T-helper 17 cell (primary cell): Measurements from ENCODE around the gene PRCD. TPM values are rescaled to one million over a fixed set of nuclear protein-coding genes. Genes with fewer than 3 reads are reported as not detected.

Experiments used
- ATAC-seq: fragments of 150-1000 bp; cut with Tn5 transposase; 2 replicates; pipeline ENCODE4 v1.10.0; 2021; ENCODE audit warnings: mild to moderate bottlenecking, moderate library complexity
- DNase-seq, 3 donors: peaks; one replicate each; pipeline versions ENCODE4 v3.0.0 to v3.0.0-alpha.2; 2020 to 2021
- H3K9me3 ChIP-seq: one replicate; pipeline ENCODE4 v1.7.0; 2013; ENCODE audit warnings: low read length, mild to moderate bottlenecking; ENCODE audit not compliant: control insufficient read depth, poor library complexity, severe bottlenecking
- H3K27ac Mint-ChIP-seq: one replicate; pipeline ENCODE4 v1.8.0; 2022; ENCODE audit warnings: mild to moderate bottlenecking, moderate library complexity, mixed read lengths
- H3K27me3 Mint-ChIP-seq: one replicate; pipeline ENCODE4 v1.8.0; 2022; ENCODE audit warnings: mixed read lengths
- H3K36me3 Mint-ChIP-seq: one replicate; pipeline ENCODE4 v1.8.0; 2022; ENCODE audit warnings: low read depth, mixed read lengths
- H3K4me1 Mint-ChIP-seq: one replicate; pipeline ENCODE4 v1.8.0; 2022; ENCODE audit warnings: mild to moderate bottlenecking, mixed read lengths
- H3K4me3 Mint-ChIP-seq: one replicate; pipeline ENCODE4 v1.8.0; 2022; ENCODE audit warnings: mild to moderate bottlenecking, moderate library complexity, mixed read lengths
- total RNA-seq, 4 donors: library from RNA in 2 of 4; stranded (reverse) in 2 of 4; gene quantifications; one replicate each; pipeline ENCODE4 v1.2.3 and lab custom pipeline; 2022 to 2026

The PRCD gene
- total RNA-seq, 2 donors from 2014 or later = 1.1 TPM; not detected in 1

DNA sequence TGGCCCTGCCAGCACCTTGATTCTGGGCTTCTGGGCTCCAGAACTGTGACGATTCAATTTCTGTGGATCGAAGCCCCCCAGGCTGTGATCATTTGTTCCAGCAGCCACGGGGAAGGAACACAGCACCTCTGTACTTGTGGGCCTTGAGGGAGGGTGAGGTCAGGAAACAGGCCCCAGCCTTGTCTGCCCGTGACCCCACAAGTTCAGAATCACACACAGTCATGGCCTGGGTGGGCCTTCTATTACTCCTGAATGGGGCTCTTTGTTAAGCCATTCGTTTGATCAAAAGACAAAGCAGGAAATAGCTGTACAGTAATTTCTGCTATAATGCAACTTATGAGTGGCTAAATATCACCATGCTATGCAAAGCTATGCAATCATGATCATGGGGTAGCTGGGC lies 35.7 kb downstream of the PRCD start:
- no peaks in the 10 kb centered on the region for H3K9me3 ChIP-seq
- no peak overlapping the region for H3K4me3 Mint-ChIP-seq
- H3K27me3 Mint-ChIP-seq = no peaks in the 10 kb centered on the region
- peaks cover 7% of the 10 kb centered on the region for H3K4me1 Mint-ChIP-seq
- H3K36me3 Mint-ChIP-seq = no peaks in the 10 kb centered on the region
- H3K27ac Mint-ChIP-seq = no peak overlapping the region
- DNase-seq = no peak
- ATAC-seq = no peak

DNA sequence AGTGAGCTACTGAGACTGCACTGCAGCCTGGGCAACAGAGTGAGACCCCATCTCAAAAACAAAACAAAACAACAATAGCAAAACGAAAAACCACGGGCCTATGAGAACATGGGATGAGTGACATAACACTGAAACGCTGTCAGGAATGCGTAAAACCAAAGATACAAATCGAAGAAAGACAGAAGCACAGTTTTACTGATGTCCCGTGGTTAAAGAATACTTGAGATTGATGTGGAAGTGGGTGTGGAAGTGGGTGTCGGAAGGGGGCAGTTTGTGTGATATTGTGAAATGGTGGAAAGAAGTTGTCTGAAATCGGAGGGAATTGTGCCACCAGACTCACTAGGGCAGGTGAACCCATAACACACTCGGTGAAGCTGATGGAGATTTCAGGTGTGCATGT lies 36.3 kb downstream of the PRCD start:
- no peak overlapping the region for H3K4me3 Mint-ChIP-seq
- H3K36me3 Mint-ChIP-seq = no peaks in the 10 kb centered on the region
- no peaks in the 10 kb centered on the region for H3K9me3 ChIP-seq
- no peak overlapping the region for H3K27ac Mint-ChIP-seq
- ATAC-seq = no peak
- DNase-seq = no peak
- H3K27me3 Mint-ChIP-seq = no peaks in the 10 kb centered on the region
- peaks cover 7% of the 10 kb centered on the region for H3K4me1 Mint-ChIP-seq

DNA sequence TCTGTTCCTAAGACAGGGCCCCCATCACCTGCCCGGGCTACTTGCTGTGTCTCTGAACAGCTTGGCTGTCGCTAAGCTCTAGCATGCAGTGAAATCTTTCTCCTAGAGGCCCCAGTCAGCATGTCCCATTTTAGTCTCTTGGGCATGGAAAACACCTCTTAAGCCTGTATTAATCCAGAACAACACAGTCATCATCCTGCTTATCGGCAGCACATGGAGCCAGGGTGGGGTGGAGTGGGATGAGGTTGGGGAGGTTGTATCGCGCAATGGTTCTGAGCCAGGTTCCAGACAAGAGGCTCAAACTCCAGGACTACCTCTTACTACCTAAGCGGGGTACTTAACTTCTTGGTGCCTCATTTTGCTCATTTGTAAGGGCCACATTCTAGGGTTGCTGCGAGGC lies 38.0 kb downstream of the PRCD start:
- no peak overlapping the region for H3K27ac Mint-ChIP-seq
- ATAC-seq (no peak), DNase-seq (no peak)
- H3K4me1 Mint-ChIP-seq = peaks cover 7% of the 10 kb centered on the region
- no peaks in the 10 kb centered on the region for H3K9me3 ChIP-seq
- H3K36me3 Mint-ChIP-seq = no peaks in the 10 kb centered on the region
- H3K4me3 Mint-ChIP-seq = no peak overlapping the region
- peaks cover 5% of the 10 kb centered on the region for H3K27me3 Mint-ChIP-seq

DNA sequence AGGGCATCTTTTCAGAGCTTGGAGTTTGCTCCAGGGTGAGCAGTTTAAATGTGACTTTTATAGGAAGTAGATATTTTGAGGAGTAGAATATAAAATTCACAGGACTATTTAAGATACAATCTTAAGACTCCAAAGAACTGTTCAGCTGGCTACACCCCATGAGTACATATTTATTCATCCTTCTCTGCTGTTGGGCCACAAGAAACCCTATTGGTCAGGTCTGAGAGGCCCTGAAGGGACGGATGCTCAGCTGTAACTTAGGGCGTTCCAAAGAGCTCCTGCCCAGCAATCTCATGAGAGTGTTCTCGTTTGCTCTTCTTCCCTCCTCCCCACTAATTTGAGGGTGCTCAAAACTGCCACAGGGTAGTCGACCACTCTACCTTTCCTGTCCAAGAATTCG lies 38.5 kb downstream of the PRCD start:
- no peak overlapping the region for H3K27ac Mint-ChIP-seq
- H3K36me3 Mint-ChIP-seq = no peaks in the 10 kb centered on the region
- H3K4me3 Mint-ChIP-seq = no peak overlapping the region
- ATAC-seq (no peak), DNase-seq (no peak)
- peaks cover 7% of the 10 kb centered on the region for H3K27me3 Mint-ChIP-seq
- H3K4me1 Mint-ChIP-seq = peaks cover 7% of the 10 kb centered on the region
- no peaks in the 10 kb centered on the region for H3K9me3 ChIP-seq

DNA sequence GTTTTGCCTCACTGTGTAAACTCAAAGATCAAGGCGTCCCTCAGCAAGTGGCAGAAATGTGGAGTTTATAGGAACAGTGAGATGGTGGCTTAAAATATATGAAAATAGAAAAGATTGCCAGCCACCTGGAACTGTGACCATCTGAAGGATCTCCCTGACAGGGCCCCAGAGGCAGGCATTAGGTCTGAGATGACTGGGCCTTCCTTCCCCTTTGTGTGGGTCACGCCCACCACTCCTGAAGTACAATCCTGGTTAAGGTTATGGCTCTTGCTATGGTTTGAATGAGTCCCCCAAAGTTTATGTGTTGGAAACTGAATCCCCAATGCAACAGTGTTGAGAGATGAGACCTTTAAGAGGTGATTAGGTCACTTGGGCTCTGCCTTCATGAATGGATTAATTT lies 39.4 kb downstream of the PRCD start:
- Mint-ChIP-seq H3K27ac (peak overlapping the region; percentile 81), H3K27me3 (peaks cover 10% of the 10 kb centered on the region), H3K4me3 (no peak overlapping the region), H3K36me3 (no peaks in the 10 kb centered on the region), H3K4me1 (peaks cover 5% of the 10 kb centered on the region)
- H3K9me3 ChIP-seq = no peaks in the 10 kb centered on the region
- DNase-seq (no peak), ATAC-seq (no peak)

DNA sequence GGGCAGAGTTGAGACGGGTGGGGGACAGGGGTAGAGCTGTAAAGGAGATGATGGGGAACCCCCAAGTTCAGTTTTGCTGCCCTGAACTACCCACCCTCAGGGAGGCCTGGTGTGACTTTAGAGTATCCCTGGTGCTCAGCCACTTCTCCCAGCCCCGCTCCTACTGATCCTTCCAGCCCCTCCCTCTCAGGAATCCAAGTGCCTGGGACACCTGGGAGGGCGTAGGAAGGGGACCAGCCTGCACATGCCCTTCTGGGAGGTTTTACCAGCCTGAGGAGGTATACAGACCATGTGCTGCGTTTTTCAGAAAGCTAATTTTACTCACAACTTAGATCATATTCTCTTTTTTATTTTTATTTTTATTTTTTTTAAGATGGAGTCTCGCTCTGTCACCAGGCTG lies 41.7 kb downstream of the PRCD start:
- Mint-ChIP-seq H3K27ac (no peak overlapping the region), H3K4me3 (no peak overlapping the region), H3K36me3 (no peaks in the 10 kb centered on the region), H3K27me3 (peaks cover 16% of the 10 kb centered on the region), H3K4me1 (no peaks in the 10 kb centered on the region)
- H3K9me3 ChIP-seq = no peaks in the 10 kb centered on the region
- ATAC-seq (no peak), DNase-seq (no peak)

DNA sequence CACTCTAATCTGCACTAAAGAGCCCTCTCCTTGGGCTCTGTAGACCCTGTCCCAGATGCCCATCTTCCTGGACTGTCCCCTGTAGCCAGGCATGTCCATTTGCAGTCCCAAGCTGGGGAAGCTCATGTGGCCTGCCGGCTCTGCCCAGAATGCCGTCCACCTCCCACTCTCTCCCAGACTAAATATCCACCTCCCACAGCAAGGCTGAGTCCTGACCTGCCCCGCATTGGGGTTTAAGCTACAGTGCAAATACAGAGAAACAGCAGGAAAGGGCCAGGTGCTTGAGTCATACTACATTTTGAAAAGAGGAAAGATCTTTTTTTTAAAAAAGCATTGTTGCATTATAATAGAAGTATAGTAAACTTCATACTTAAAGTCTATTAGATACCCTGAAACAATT lies 42.8 kb downstream of the PRCD start:
- Mint-ChIP-seq H3K4me1 (peaks cover 3% of the 10 kb centered on the region), H3K36me3 (no peaks in the 10 kb centered on the region), H3K27ac (no peak overlapping the region), H3K4me3 (no peak overlapping the region), H3K27me3 (peaks cover 26% of the 10 kb centered on the region)
- DNase-seq = no peak
- H3K9me3 ChIP-seq = no peaks in the 10 kb centered on the region
- ATAC-seq = no peak

DNA sequence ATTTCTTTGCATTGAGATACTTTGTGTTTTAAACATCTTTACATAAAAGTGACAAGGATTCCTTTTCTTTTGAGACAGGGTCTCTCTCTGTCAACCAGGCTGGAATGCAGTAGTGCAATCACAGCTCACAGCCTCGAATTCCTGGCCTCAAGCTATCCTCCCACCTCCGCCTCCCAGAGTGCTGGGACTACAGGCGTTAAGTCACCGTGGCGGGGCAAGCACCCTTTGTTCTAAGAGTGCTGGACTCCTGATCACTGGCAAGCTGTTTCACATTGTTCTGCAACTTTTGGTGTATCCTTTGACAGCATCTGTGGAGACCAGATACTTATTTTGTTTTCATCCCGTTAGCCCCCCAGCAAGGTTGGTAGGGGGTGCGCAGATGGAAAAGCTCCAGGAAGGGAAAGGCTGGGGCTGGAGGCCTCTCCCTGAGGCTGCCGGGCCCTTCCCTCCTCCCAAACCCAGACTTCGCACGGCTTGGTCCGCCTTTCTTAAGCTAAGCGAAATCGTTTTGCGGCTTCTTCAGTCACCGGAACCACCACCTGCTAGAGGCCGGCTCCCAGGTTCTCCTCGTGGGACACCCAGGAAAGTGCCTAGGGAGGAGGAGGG lies 44.7 kb downstream of the PRCD start:
- H3K36me3 Mint-ChIP-seq = peaks cover 5% of the 10 kb centered on the region
- DNase-seq = no peak
- H3K4me1 Mint-ChIP-seq = peaks cover 3% of the 10 kb centered on the region
- H3K27ac Mint-ChIP-seq = peak overlapping the region; percentile 16
- ATAC-seq = no peak
- peak overlapping the region; percentile 79 for H3K4me3 Mint-ChIP-seq
- H3K9me3 ChIP-seq = no peaks in the 10 kb centered on the region
- peaks cover 42% of the 10 kb centered on the region for H3K27me3 Mint-ChIP-seq

DNA sequence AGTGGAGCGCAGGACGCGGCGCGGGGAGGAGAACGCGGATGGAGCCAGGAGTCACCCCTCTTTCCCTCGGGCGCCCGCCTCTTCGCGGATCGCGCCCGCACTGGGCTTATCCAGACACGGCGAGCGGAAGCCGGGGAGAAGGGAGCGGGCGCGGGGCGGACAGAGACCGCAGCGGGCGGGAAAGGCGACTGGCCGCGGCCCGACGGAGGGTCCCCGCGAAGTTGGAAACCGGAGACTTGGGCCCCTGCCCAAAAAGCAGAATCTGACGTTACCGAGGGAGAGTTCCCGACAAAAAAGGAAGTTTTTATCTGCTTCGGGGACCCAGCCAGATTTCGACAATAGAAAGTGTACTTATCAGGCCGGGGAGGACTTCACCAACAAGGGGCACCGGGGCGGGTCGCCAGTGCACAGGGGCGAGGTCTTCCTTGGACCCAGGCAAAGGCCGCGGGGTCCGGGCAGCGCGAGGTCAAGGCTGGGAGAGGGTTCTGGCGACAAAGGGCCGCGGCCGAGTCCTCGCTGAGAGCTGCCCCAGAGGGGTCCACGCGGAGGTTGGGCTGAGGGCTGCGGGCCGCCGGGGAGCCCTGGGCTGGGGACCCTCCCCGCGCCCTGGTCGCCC lies 45.3 kb downstream of the PRCD start:
- H3K27me3 Mint-ChIP-seq = peaks cover 47% of the 10 kb centered on the region
- DNase-seq = no peak
- H3K4me1 Mint-ChIP-seq = peaks cover 5% of the 10 kb centered on the region
- H3K27ac Mint-ChIP-seq = peak overlapping the region; percentile 16
- no peaks in the 10 kb centered on the region for H3K9me3 ChIP-seq
- no peak for ATAC-seq
- H3K36me3 Mint-ChIP-seq = peaks cover 5% of the 10 kb centered on the region
- H3K4me3 Mint-ChIP-seq = peak overlapping the region; percentile 79

DNA sequence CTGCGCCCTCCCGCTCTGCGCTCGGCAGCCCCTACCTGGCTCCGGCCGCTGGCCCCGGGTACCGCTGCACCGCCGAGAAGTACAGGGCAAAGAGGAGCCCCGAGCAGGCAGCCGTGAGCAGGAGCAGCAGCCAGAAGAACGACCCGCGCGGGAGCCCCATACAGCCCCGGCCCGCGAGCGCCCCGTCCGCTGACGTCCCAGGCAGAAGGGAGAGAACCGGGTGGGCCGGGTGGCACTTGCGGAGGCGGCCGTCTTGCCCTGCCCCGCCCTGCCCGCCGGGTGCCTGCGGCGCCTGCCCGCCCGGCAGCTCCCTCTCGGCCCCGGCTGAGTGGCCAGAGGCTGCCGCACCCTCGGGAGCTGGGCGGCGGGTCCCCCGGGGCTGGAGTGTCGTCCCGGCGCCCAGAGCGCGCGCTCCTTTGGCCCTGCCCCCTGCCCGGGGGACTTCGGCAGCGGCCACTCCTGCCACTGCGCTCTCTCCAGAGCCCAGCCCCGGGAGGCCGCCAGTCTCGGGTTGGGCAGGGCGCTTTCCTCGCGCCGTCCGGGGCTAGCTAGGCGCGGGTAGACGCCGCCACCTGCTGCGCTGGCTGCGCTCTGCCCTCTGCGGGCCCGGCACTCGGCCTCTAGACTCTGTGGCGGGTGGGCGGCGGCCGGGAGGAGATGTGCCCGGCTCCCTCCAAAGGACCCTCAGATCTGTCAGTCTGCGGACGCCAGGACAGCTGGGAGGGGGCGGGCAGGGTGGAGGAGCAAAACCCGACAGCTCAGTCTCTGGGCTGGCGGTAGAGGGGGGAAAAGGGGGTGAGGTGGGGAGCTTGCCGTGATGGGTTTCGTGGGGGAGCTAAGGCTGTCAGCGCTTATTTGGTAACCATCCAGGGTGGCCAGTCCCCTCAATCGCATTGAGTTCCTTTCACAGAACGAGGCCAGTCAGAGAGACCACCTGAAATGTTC lies 46.1 kb downstream of the PRCD start, which contains the start of gene ST6GALNAC2:
ST6GALNAC2 (minus strand) TSS at position 212 of the 945 bp plus-strand sequence; CDS start at position 160, 52 bp downstream.
- H3K27ac Mint-ChIP-seq = peak within 1 kb of the TSS; percentile 16
- peaks cover 47% of the 10 kb centered on the region for H3K27me3 Mint-ChIP-seq
- H3K4me3 Mint-ChIP-seq = peak within 1 kb of the TSS; percentile 79
- H3K36me3 Mint-ChIP-seq = peaks cover 5% of the 10 kb centered on the region
- peaks cover 5% of the 10 kb centered on the region for H3K4me1 Mint-ChIP-seq
- ATAC-seq (peak; percentile 86), DNase-seq (peak; percentile 21 to 41 (median 33))
- no peaks in the 10 kb centered on the region for H3K9me3 ChIP-seq

DNA sequence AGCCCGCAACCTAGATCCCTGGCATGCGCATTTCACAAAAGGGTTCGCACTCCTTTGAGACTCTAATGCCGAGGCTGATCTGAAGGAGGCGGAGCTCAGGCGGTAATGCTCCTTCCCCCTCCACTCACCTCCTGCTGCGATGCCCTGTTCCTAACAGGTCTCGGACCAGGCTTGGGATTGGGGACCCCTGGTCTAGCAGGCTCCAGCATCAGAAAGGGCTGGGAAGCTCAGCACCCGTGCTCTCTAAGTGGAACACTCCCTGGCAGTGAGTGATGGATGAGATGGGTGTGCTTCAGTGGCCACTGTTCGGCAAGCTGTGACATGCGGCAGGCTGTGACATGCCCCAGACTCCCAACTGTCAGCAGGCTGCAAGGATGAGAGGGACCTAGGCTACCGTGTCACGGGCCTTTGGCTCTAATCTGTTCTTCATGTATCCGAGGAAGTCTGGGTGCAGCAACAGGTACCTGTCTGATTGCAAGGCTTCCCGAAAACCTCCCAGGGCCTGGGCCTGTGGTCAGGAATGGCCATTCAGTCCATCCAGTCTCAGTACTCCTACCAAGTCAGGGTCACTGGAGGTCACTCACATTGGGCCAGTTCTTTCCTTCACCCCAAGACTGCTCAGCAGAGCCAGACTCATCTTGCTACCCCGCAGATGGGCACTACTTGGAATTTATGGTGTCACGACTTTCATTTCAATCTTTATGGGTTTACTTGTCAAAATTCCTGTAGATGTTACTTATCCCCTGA lies 47.1 kb downstream of the PRCD start:
- Mint-ChIP-seq H3K27me3 (peaks cover 48% of the 10 kb centered on the region), H3K27ac (no peak overlapping the region), H3K36me3 (peaks cover 5% of the 10 kb centered on the region), H3K4me1 (peaks cover 5% of the 10 kb centered on the region), H3K4me3 (peak overlapping the region; percentile 68)
- ATAC-seq (no peak), DNase-seq (no peak)
- no peaks in the 10 kb centered on the region for H3K9me3 ChIP-seq

DNA sequence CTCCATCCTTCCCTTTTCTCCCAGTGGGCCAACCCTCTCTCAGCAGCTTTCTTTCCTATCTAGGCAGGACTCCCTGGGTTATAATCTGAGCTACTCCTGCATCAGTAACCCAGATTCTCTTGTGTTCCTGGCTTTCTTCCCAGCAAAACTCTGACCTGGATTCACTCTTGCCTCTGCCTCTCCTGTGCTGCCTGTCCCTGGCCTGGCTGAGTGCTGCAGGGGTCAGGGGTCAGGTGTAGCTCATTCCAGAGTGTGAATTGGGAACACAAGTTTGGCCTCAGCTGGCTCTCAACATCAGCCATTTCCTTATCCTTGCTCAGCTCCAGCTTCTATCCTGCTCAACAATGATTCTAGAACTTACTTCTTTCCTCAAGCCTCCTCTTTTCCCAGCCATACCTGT lies 48.3 kb downstream of the PRCD start:
- Mint-ChIP-seq H3K27ac (no peak overlapping the region), H3K27me3 (peaks cover 47% of the 10 kb centered on the region), H3K4me3 (peak overlapping the region; percentile 15), H3K36me3 (peaks cover 5% of the 10 kb centered on the region), H3K4me1 (peaks cover 5% of the 10 kb centered on the region)
- ATAC-seq = no peak
- DNase-seq = no peak
- no peaks in the 10 kb centered on the region for H3K9me3 ChIP-seq

DNA sequence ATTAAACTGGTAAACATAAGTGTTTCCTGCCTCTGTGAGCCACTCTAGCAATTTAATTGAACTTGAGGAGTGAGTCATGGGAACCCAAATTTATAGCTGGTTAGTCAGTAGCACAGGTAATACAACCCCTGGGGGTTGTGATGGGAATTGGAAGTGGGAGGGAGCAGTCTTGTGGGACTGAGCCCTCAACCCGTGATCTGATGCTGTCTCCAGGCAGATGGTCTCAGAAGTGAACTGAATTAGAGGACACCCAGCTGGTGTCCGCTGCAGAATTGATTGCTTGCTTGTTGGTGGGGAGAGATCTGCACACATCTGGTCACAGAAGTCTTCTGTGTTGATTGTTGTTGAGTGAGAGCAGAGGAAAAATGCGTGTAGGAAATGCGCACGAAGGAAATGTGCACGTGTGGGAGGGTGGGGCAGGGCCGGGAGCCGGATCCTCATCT lies 53.6 kb downstream of the PRCD start:
- H3K27ac Mint-ChIP-seq = no peak overlapping the region
- H3K27me3 Mint-ChIP-seq = peaks cover 58% of the 10 kb centered on the region
- no peak overlapping the region for H3K4me3 Mint-ChIP-seq
- ATAC-seq = no peak
- peaks cover 4% of the 10 kb centered on the region for H3K4me1 Mint-ChIP-seq
- DNase-seq = no peak
- no peaks in the 10 kb centered on the region for H3K9me3 ChIP-seq
- peaks cover 7% of the 10 kb centered on the region for H3K36me3 Mint-ChIP-seq
